Breast epithelium (tissue), 4 donors: ENCODE results near the gene HGFAC. TPM values are rescaled to one million over a fixed set of nuclear protein-coding genes. Genes with fewer than 3 reads are reported as not detected.

ENCODE experiments used
- DNase-seq, 2 donors: peaks; one replicate each; pipeline ENCODE4 v3.0.0-alpha.2; 2019; ENCODE audit warnings: low spot score in 2 of 2
- H3K27ac ChIP-seq, 2 donors: fragments of 200-600 bp; sonication (generic) in 1 of 2; one replicate each; pipeline ENCODE4 v1.5.1; 2016 to 2019; ENCODE audit warnings: mild to moderate bottlenecking in 1 of 2
- H3K27me3 ChIP-seq, 2 donors: fragments of 200-600 bp; sonication (generic) in 1 of 2; one replicate each; pipeline versions ENCODE4 v1.5.1 to v1.6.0; 2017 to 2019; ENCODE audit warnings: control low read depth in 1 of 2, mild to moderate bottlenecking in 1 of 2
- H3K36me3 ChIP-seq: fragments of 200-600 bp; one replicate; pipeline ENCODE4 v1.5.1; 2019
- H3K4me1 ChIP-seq, 2 donors: fragments of 200-600 bp; sonication (generic); one replicate each; pipeline ENCODE4 v1.5.1; 2016 to 2019; ENCODE audit warnings: control low read depth in 1 of 2
- H3K4me3 ChIP-seq, 3 donors: fragments of 200-600 bp; sonication (generic); 1 replicate in 2 of 3; 2 replicates in 1 of 3; pipeline ENCODE4 v1.5.1; 2016 to 2019; ENCODE audit warnings: mild to moderate bottlenecking in 3 of 3, moderate library complexity in 2 of 3
- H3K9me3 ChIP-seq, 2 donors: fragments of 200-600 bp; sonication (generic) in 1 of 2; one replicate each; pipeline ENCODE4 v1.5.1; 2016 to 2019; ENCODE audit warnings: control low read depth in 1 of 2
- CTCF ChIP-seq, 3 donors: fragments of 450-650 bp; IDR thresholded peaks; one replicate each; pipeline ENCODE4 v1.5.1; 2016 to 2017; ENCODE audit warnings: antibody characterized with exemption in 3 of 3, mild to moderate bottlenecking in 3 of 3, moderate library complexity in 3 of 3
- POLR2A ChIP-seq: fragments of 450-650 bp; IDR thresholded peaks from one replicate; pipeline ENCODE4 v1.6.1; 2016; ENCODE audit warnings: antibody characterized with exemption, mild to moderate bottlenecking, moderate library complexity
- POLR2AphosphoS5 ChIP-seq, 3 donors: sonication (generic); formaldehyde crosslinking; IDR thresholded peaks; one replicate each; pipeline ENCODE4 v1.6.1; 2017; ENCODE audit warnings: antibody characterized with exemption in 3 of 3
- intact Hi-C: fragments of 100-400 bp; cut with DNase I; formaldehyde crosslinking; loops from one replicate; pipeline ENCODE4 v1.15.1; 2023; ENCODE audit warnings: low total_unique reads
- total RNA-seq, 3 donors: library from RNA; depleted of rRNA; stranded (reverse); fragments of >200 nt; gene quantifications; one replicate each; pipeline ENCODE4 v1.1.0, GENCODE V29; 2016

Gene HGFAC
- total RNA-seq, 3 donors from 2014 or later: 0.59 to 1.3 TPM; not detected in 1

DNA sequence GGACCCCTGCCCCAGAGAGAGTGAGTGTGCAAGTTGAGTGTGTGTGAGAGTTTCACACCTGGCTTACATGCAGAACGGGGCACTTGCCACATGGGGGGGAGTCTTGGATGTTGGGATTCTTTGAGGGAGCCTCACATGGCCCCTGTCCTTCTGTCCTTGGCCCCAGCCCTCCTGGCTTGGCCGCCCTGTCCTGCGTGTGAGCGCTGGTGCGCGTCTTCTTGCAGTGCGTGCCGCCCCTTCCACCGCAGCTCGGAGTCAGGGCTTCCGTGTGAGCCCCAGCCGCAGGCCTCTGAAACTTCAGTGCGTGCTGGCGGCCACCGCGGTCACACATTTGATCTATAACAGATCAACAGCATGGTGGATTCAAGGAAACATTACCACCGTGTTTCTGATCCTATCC lies 30.1 kb upstream of the HGFAC start:
- Histone ChIP-seq H3K4me3 (no peak overlapping the region), H3K36me3 (no peaks in the 10 kb centered on the region), H3K9me3 (no peaks in the 10 kb centered on the region), H3K4me1 (no peaks in the 10 kb centered on the region), H3K27me3 (no peaks in the 10 kb centered on the region), H3K27ac (no peak overlapping the region)
- intact Hi-C loops: loop anchor here (2.0 kb wide), 1 partner anchor 67 kb away; no protein-coding TSS in a partner anchor
- no peak for DNase-seq
- TF ChIP-seq POLR2AphosphoS5 (IDR thresholded peaks at IDR 0.05): no peak
- no peak for TF ChIP-seq POLR2A
- no peak for TF ChIP-seq CTCF (IDR thresholded peaks at IDR 0.05)

DNA sequence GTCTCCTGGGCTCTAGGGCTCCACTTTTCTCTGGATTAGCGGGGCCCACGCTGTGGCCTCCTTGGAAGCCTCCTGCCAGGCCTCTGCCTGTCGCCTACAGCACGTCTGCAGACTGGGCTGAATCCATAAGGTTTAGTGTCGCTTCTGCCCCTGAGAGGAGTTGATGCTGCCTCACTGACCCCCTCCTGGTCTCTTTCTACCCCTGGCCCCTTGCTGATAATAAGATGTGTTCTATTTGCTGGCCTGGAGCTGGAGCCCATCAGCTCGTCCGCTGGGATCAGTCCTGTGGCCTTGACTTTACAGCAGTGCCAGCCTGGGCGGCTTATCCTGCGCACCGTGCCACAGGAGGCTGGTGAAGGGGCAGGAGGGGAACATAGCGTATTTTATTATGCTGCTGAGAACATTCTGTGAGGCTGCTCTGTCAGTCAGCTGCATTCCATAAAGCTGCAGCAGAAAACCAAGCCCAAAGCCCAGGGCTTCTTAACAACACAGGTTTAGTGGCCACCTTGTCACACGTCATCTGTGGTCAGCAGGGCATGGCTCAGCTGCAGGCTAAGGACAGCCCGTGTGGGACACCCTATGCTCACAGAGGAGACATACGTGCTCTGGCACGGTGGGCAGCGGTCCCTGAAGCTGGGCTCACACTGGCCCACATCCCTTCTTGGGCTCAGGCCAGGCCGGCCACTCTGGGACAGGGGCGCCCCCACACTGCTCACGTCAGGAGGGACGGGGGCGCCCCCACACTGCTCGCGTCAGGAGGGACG lies 29.3 kb upstream of the HGFAC start:
- Histone ChIP-seq H3K4me1 (no peaks in the 10 kb centered on the region), H3K4me3 (no peak overlapping the region), H3K36me3 (no peaks in the 10 kb centered on the region), H3K27me3 (no peaks in the 10 kb centered on the region), H3K9me3 (no peaks in the 10 kb centered on the region), H3K27ac (no peak overlapping the region)
- DNase-seq: no peak
- no peak for TF ChIP-seq POLR2AphosphoS5 (IDR thresholded peaks at IDR 0.05)
- TF ChIP-seq CTCF (IDR thresholded peaks at IDR 0.05): no peak
- no peak for TF ChIP-seq POLR2A
- intact Hi-C loops: no loop called here

GRCh38 chr4:3413217-3413671 lies 28.5 kb upstream of the HGFAC start:
- TF ChIP-seq POLR2A (no peak), POLR2AphosphoS5 (IDR thresholded peaks at IDR 0.05) (no peak), CTCF (IDR thresholded peaks at IDR 0.05) (no peak)
- no peak overlapping the region for H3K4me3 ChIP-seq
- DNase-seq: no peak
- no peaks in the 10 kb centered on the region for H3K36me3 ChIP-seq
- no peak overlapping the region for H3K27ac ChIP-seq
- no peaks in the 10 kb centered on the region for H3K4me1 ChIP-seq
- intact Hi-C loops: no loop called here
- H3K27me3 ChIP-seq: no peaks in the 10 kb centered on the region
- no peaks in the 10 kb centered on the region for H3K9me3 ChIP-seq

GRCh38 chr4:3413675-3414420 lies 27.9 kb upstream of the HGFAC start:
- Histone ChIP-seq H3K27ac (no peak overlapping the region), H3K4me1 (no peaks in the 10 kb centered on the region), H3K36me3 (no peaks in the 10 kb centered on the region), H3K27me3 (no peaks in the 10 kb centered on the region), H3K9me3 (no peaks in the 10 kb centered on the region), H3K4me3 (no peak overlapping the region)
- TF ChIP-seq POLR2A (no peak), CTCF (IDR thresholded peaks at IDR 0.05) (no peak), POLR2AphosphoS5 (IDR thresholded peaks at IDR 0.05) (no peak)
- intact Hi-C loops: no loop called here
- DNase-seq: no peak
